Kidney (tissue), 22 donors: ENCODE measurements around the gene ADAMTSL5. TPM values are rescaled to one million over a fixed set of nuclear protein-coding genes. Genes with fewer than 3 reads are reported as not detected.

Source experiments
- DNase-seq, 5 donors: peaks; one replicate each; pipeline ENCODE4 v3.0.0-alpha.2; 2013 to 2020
- FAIRE-seq: peaks from 2 replicates; lab custom pipeline; 2012; peaks lifted over from hg19 to GRCh38; lab: Jason Lieb, UNC
- H3K27ac ChIP-seq, 2 donors: one replicate each; pipeline ENCODE4 v1.7.0; 2013; ENCODE audit warnings: low read depth in 2 of 2, low read length in 2 of 2, inconsistent platforms in 1 of 2
- H3K27me3 ChIP-seq: one replicate; pipeline ENCODE4 v1.7.1; 2013; ENCODE audit warnings: low read length, inconsistent platforms; ENCODE audit not compliant: control insufficient read depth, insufficient read depth
- H3K36me3 ChIP-seq, 3 donors: one replicate each; pipeline versions ENCODE4 v1.7.0 to v1.7.1; 2013; ENCODE audit warnings: low read length in 3 of 3, control low read depth in 1 of 3, inconsistent platforms in 1 of 3; ENCODE audit not compliant: insufficient read depth in 3 of 3, control insufficient read depth in 2 of 3
- H3K4me1 ChIP-seq, 3 donors: one replicate each; pipeline versions ENCODE4 v1.7.0 to v1.7.1; 2013; ENCODE audit warnings: low read length in 3 of 3, inconsistent platforms in 1 of 3, low read depth in 1 of 3; ENCODE audit not compliant: control insufficient read depth in 2 of 3, insufficient read depth in 2 of 3
- H3K4me3 ChIP-seq, 3 donors: one replicate each; pipeline versions ENCODE4 v1.7.0 to v1.8.1; 2013; ENCODE audit warnings: low read length in 3 of 3, control low read depth in 1 of 3, inconsistent platforms in 1 of 3
- H3K9ac ChIP-seq, 3 donors: one replicate each; pipeline versions ENCODE4 v1.7.0 to v1.7.1; 2013; ENCODE audit warnings: low read length in 3 of 3, control low read depth in 1 of 3, inconsistent platforms in 1 of 3
- H3K9me3 ChIP-seq, 3 donors: one replicate each; pipeline versions ENCODE4 v1.7.0 to v1.7.1; 2013; ENCODE audit warnings: low read length in 3 of 3, control low read depth in 1 of 3, inconsistent platforms in 1 of 3; ENCODE audit not compliant: control insufficient read depth in 2 of 3, insufficient read depth in 1 of 3
- intact Hi-C: fragments of 100-400 bp; cut with DNase I; formaldehyde crosslinking; loops from one replicate; pipeline ENCODE4 v1.11.1; 2022
- long read RNA-seq, 10 donors: library from polyadenylated mRNA in 1 of 10; unstranded in 1 of 10; transcript quantifications; one replicate each; pipeline ENCODE4 v2.0.0 and lab custom pipeline, GENCODE V29; 2021 to 2026
- polyA plus RNA-seq: library from polyadenylated mRNA; stranded (reverse); fragments of 350-450 nt; fragmentation: Illumina TruSeq; extraction: RNeasy Lipid Tissue Mini Kit (QIAGEN cat#74804); gene quantifications from one replicate; pipeline ENCODE4 v1.2.3, GENCODE V29; 2014; ENCODE audit warnings: low read depth, low replicate concordance; ENCODE audit not compliant: insufficient read depth
- total RNA-seq: library from RNA; stranded (reverse); fragmentation: NEBNext Ultra II Directional; extraction: Animal tissue kit (Norgen Biotek cat#: 25700); gene quantifications from one replicate; pipeline ENCODE4 v1.2.1, GENCODE V29; 2021
- TF ChIP-seq, protein P1 (sequence below): IDR thresholded peaks from 3 replicates; pipeline ENCODE4 v1.5.1; 2012; ENCODE audit warnings: mild to moderate bottlenecking, moderate library complexity, borderline replicate concordance; ENCODE audit not compliant: insufficient read depth; ENCODE audit errors: extremely low read depth
- donor health status: control.
- donor health status: control.
- donor health status: control.
- donor health status: control.
- donor health status: control.
- donor health status: DM: yes; HTN: yes; CAD: no.
- donor health status: Normal renal cell carcinoma (clear cell type).

The ADAMTSL5 gene, protein sequence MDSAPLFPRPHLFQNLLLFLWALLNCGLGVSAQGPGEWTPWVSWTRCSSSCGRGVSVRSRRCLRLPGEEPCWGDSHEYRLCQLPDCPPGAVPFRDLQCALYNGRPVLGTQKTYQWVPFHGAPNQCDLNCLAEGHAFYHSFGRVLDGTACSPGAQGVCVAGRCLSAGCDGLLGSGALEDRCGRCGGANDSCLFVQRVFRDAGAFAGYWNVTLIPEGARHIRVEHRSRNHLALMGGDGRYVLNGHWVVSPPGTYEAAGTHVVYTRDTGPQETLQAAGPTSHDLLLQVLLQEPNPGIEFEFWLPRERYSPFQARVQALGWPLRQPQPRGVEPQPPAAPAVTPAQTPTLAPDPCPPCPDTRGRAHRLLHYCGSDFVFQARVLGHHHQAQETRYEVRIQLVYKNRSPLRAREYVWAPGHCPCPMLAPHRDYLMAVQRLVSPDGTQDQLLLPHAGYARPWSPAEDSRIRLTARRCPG
- total RNA-seq, result 4.6 TPM
- polyA plus RNA-seq, result 1.4 TPM
- long read RNA-seq, donor 1, result 0 reads
- long read RNA-seq, donor 2, result 0 reads
- long read RNA-seq, donor 3, result 0 reads
- long read RNA-seq, donor 4, result 0 reads
- long read RNA-seq, donor 5, result 0 reads
- long read RNA-seq, donor 6, result 0 reads
- long read RNA-seq, donor 7, partial matches to known transcripts, result 1 of 2 reads
- long read RNA-seq, donor 7, other reads (novel, unspliced or antisense), result 1 of 2 reads
- long read RNA-seq, donor 8, result 0 reads
- long read RNA-seq, donor 9, result 0 reads
- long read RNA-seq, donor 10, result 0 reads

DNA sequence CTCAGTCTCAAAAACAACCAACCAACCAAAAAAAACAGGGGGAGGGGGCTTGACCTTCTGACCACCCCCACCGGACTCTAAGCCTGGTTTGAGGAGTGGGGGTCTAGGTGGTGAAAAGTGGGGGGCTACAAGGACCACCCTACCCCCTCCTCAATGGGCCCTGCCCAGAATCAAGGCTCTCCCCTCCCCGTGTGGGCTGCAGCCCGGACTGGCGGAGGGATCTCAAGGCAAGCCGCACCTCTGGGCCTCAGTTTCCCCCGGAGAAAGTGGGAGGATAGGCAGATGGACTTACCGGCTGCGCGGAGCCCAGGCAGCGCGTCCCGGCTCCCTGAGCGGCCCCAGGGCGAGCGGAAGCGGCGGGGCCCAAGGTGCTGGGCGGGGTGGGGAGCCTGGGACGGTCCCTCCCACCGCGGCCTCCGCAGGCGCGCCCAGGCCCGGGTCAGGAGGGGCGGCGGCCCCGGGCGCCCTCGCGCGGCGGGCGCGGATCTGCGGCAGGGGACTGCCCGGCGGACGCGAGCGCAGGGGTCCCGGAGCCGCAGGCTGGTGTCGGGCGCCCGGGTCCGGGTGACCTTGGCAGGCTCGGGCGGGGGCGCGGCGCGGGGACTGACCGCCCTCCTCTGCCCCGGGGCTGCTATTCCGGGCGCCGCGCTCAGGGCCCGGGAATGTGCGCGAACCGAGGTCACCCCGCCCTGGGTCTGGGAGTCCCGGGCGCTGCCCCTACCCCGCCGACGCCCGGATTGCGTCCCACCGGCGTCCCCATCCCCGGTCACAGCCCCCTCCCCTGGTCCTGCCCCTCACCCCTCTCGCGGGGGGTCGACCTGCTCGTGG, at the start of gene ADAMTSL5:
TSS of gene ADAMTSL5 (minus strand) at position 349 of the 828 bp plus-strand sequence. CDS start 2,076 bp downstream, outside the sequence.
- TF ChIP-seq, protein P1, sequence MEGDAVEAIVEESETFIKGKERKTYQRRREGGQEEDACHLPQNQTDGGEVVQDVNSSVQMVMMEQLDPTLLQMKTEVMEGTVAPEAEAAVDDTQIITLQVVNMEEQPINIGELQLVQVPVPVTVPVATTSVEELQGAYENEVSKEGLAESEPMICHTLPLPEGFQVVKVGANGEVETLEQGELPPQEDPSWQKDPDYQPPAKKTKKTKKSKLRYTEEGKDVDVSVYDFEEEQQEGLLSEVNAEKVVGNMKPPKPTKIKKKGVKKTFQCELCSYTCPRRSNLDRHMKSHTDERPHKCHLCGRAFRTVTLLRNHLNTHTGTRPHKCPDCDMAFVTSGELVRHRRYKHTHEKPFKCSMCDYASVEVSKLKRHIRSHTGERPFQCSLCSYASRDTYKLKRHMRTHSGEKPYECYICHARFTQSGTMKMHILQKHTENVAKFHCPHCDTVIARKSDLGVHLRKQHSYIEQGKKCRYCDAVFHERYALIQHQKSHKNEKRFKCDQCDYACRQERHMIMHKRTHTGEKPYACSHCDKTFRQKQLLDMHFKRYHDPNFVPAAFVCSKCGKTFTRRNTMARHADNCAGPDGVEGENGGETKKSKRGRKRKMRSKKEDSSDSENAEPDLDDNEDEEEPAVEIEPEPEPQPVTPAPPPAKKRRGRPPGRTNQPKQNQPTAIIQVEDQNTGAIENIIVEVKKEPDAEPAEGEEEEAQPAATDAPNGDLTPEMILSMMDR, result no peak
- FAIRE-seq, result no peak
- Histone ChIP-seq H3K36me3 (no peaks in the 10 kb centered on the region), H3K27ac (no peak within 1 kb of the TSS), H3K27me3 (peaks cover 2% of the 10 kb centered on the region), H3K4me3 (no peak within 1 kb of the TSS), H3K9me3 (no peaks in the 10 kb centered on the region), H3K4me1 (peaks cover 0 to 2% (median 0%) of the 10 kb centered on the region in 3 donors), H3K9ac (no peak within 1 kb of the TSS)
- peak in 3 of 5 donors; percentile 32 to 67 (median 52) for DNase-seq
- intact Hi-C loops, result no loop called here

DNA sequence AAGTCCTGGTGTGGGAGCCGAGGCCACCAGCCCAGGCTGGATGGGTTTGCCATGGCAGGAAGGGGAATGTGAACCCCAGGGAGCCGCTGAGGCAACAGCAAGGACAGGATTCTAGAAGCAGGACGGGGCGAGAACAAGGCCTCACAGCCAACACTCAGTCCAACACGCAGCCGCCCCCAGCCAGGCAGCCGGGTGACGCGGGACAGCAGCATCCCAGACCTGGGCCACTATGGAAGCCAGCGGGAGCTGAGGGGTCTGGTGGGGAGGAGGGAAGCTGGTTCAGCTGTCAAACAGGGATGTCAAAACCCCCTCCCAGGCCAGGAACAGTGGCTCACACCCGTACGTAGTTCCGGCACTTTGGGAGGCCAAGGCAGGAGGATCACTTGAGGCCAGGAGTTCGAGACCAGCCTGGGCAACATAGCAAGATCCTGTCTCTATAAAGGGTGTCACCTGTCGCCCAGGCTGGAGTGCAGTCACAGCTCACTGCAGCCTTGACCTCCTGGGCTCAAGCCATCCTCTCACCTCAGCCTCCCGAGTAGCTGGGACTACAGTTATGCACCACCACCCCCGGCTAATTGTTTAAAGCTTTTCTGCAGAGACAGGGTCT, 48.5 kb upstream of the ADAMTSL5 start:
- no peak overlapping the region for H3K9ac ChIP-seq
- FAIRE-seq (no peak), DNase-seq (no peak)
- no peaks in the 10 kb centered on the region for H3K36me3 ChIP-seq
- TF ChIP-seq, protein P1, result no peak
- peaks cover 0 to 6% (median 0%) of the 10 kb centered on the region in 3 donors for H3K4me1 ChIP-seq
- intact Hi-C loops, result no loop called here
- no peaks in the 10 kb centered on the region for H3K27me3 ChIP-seq
- H3K4me3 ChIP-seq, result no peak overlapping the region
- no peak overlapping the region for H3K27ac ChIP-seq
- H3K9me3 ChIP-seq, result no peaks in the 10 kb centered on the region

DNA sequence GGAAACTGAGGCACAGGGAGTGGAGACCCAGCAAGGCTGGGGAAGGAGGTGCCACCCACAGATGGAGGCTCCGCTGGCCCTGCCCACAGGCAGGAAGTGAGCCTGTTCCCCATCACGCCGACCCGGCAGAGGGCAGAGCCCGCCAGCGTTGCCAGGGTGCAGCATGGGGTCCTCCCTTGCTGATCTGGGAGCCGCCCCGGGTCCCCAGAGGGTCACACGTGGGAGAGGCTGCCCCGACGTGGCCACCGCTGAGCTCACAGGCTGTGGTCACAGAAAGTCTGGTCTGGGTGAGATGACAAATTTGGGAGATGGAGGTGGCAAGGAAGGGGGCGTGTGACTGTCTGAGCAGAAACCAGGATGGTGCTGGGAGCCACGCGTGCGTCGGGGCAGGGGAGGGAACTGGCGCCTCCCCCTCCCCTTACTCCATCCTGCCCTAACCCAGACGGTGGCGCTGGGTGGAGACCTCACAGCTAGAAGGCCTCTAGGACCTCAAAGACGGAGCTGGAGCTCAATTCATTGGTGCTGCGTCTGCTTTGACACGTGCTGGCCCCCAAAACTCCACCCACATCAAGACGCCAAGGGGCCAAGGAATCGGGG, 47.6 kb upstream of the ADAMTSL5 start:
- TF ChIP-seq, protein P1, result no peak
- intact Hi-C loops, result no loop called here
- no peak for DNase-seq
- Histone ChIP-seq H3K9ac (no peak overlapping the region), H3K27me3 (no peaks in the 10 kb centered on the region), H3K4me1 (no peaks in the 10 kb centered on the region), H3K36me3 (no peaks in the 10 kb centered on the region), H3K27ac (no peak overlapping the region), H3K9me3 (no peaks in the 10 kb centered on the region), H3K4me3 (no peak overlapping the region)
- FAIRE-seq, result no peak
